WTC11 (cell line): ENCODE data around the gene ERCC4.

Source experiments
- ATF3 ChIP-seq: sonication (generic); formaldehyde crosslinking; conservative IDR thresholded peaks from 2 replicates; pipeline ENCODE4 v1.8.1; 2022; ENCODE audit warnings: mild to moderate bottlenecking, missing genetic modification reagents
- CTCF ChIP-seq: fragments of 200-600 bp; IDR thresholded peaks from 2 replicates; pipeline ENCODE4 v1.8.0; 2022; ENCODE audit warnings: antibody characterized with exemption
- OVOL2 ChIP-seq: fragments of 250-450 bp; sonication (Bioruptor Pico); IDR thresholded peaks from 2 replicates; pipeline ENCODE4 v1.9.0; 2021; ENCODE audit warnings: mild to moderate bottlenecking, borderline replicate concordance
- TF ChIP-seq, protein P1 (sequence below): sonication (generic); formaldehyde crosslinking; IDR thresholded peaks from 2 replicates; pipeline ENCODE4 v1.8.1; 2023; ENCODE audit warnings: mild to moderate bottlenecking, missing genetic modification reagents, moderate library complexity

- TF ChIP-seq CTCF: no peak
- no peak for TF ChIP-seq OVOL2 (CRISPR knock-in tag)
- TF ChIP-seq, protein P1, sequence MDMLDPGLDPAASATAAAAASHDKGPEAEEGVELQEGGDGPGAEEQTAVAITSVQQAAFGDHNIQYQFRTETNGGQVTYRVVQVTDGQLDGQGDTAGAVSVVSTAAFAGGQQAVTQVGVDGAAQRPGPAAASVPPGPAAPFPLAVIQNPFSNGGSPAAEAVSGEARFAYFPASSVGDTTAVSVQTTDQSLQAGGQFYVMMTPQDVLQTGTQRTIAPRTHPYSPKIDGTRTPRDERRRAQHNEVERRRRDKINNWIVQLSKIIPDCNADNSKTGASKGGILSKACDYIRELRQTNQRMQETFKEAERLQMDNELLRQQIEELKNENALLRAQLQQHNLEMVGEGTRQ: no peak
- TF ChIP-seq ATF3 (CRISPR knock-in tag): no peak
Measured at GRCh38 chr16:13997526-13997925, 77.6 kb downstream of the ERCC4 start.
